IMR-90 (cell line): ENCODE results near the gene TPM4.

Experiments
- CEBPB ChIP-seq: IDR thresholded peaks from 2 replicates; pipeline ENCODE4 v1.6.1; 2012; ENCODE audit warnings: low read depth, low read length, improper control_type of control experiment
- CHD1 ChIP-seq: IDR thresholded peaks from 2 replicates; pipeline ENCODE4 v1.6.1; 2012; ENCODE audit warnings: low read depth, low read length, improper control_type of control experiment
- FOS ChIP-seq: fragments of 150-350 bp; IDR thresholded peaks from 2 replicates; pipeline ENCODE4 v1.6.1; 2016; ENCODE audit warnings: low read depth, low read length
- POLR2A ChIP-seq: IDR thresholded peaks from 2 replicates; pipeline ENCODE4 v1.6.1; 2012; ENCODE audit warnings: mild to moderate bottlenecking, low read depth, low read length
- RAD21 ChIP-seq: IDR thresholded peaks from 2 replicates; pipeline ENCODE4 v1.6.1; 2012; ENCODE audit warnings: low read length, improper control_type of control experiment
- RFX5 ChIP-seq: IDR thresholded peaks from 2 replicates; pipeline ENCODE4 v1.8.0; 2012; ENCODE audit warnings: low read depth, mild to moderate bottlenecking, low read length, moderate library complexity
- TF ChIP-seq, protein P1 (sequence below): conservative IDR thresholded peaks from 2 replicates; pipeline ENCODE4 v1.5.1; 2012; ENCODE audit warnings: mild to moderate bottlenecking, low read depth, low read length, improper control_type of control experiment
- TF ChIP-seq, protein P2 (sequence below): fragments of 150-350 bp; IDR thresholded peaks from 2 replicates; pipeline ENCODE4 v1.6.1; 2016; ENCODE audit warnings: low read depth, mild to moderate bottlenecking, low read length, moderate library complexity, borderline replicate concordance
- TF ChIP-seq, protein P3 (sequence below): fragments of 150-350 bp; IDR thresholded peaks from 2 replicates; pipeline ENCODE4 v1.6.1; 2017; ENCODE audit warnings: mild to moderate bottlenecking, antibody characterized with exemption, low read length, low read depth

DNA sequence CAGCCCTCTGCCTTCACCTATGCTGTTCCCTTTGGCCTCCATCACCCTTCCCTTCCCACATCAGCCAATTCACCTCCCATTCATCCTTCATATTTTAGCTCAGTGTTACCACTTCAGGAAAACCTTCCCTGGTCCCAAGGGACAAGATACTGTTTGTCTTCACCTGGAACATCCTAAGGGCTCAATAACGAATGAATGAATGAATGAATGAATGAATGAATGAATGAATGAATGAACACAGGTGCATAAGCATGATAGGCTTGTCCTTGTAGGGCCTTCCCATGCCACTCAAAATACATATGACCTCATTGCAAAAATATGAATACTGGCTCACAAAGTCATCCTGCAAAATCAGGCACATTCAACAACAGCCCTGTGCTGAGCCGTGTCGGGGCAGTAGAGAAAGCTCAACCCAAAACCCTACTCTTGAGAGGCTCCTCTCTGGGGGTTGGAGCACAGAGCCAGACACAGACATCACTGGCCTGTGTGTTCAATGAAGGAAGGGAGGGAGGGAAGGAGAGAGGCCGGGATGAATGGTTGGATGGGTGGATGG lies 33.7 kb upstream of the TPM4 start:
- no peak for TF ChIP-seq POLR2A
- TF ChIP-seq, protein P1, sequence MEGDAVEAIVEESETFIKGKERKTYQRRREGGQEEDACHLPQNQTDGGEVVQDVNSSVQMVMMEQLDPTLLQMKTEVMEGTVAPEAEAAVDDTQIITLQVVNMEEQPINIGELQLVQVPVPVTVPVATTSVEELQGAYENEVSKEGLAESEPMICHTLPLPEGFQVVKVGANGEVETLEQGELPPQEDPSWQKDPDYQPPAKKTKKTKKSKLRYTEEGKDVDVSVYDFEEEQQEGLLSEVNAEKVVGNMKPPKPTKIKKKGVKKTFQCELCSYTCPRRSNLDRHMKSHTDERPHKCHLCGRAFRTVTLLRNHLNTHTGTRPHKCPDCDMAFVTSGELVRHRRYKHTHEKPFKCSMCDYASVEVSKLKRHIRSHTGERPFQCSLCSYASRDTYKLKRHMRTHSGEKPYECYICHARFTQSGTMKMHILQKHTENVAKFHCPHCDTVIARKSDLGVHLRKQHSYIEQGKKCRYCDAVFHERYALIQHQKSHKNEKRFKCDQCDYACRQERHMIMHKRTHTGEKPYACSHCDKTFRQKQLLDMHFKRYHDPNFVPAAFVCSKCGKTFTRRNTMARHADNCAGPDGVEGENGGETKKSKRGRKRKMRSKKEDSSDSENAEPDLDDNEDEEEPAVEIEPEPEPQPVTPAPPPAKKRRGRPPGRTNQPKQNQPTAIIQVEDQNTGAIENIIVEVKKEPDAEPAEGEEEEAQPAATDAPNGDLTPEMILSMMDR: no peak
- TF ChIP-seq FOS: no peak
- TF ChIP-seq, protein P2, sequence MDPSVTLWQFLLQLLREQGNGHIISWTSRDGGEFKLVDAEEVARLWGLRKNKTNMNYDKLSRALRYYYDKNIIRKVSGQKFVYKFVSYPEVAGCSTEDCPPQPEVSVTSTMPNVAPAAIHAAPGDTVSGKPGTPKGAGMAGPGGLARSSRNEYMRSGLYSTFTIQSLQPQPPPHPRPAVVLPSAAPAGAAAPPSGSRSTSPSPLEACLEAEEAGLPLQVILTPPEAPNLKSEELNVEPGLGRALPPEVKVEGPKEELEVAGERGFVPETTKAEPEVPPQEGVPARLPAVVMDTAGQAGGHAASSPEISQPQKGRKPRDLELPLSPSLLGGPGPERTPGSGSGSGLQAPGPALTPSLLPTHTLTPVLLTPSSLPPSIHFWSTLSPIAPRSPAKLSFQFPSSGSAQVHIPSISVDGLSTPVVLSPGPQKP: no peak
- TF ChIP-seq RFX5: no peak
- no peak for TF ChIP-seq CEBPB
- TF ChIP-seq, protein P3, sequence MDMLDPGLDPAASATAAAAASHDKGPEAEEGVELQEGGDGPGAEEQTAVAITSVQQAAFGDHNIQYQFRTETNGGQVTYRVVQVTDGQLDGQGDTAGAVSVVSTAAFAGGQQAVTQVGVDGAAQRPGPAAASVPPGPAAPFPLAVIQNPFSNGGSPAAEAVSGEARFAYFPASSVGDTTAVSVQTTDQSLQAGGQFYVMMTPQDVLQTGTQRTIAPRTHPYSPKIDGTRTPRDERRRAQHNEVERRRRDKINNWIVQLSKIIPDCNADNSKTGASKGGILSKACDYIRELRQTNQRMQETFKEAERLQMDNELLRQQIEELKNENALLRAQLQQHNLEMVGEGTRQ: no peak
- no peak for TF ChIP-seq RAD21
- TF ChIP-seq CHD1: no peak
